Liver (tissue), 9 donors: Measurements from ENCODE around the gene STK32C. TPM values are rescaled to one million over a fixed set of nuclear protein-coding genes. Genes with fewer than 3 reads are reported as not detected.

Experiments
- DNase-seq: peaks from one replicate; pipeline ENCODE4 v3.0.0-alpha.2; 2017; ENCODE audit warnings: low spot score
- H3K27ac ChIP-seq, 2 donors: one replicate each; pipeline ENCODE4 v1.7.0; 2013; ENCODE audit warnings: inconsistent platforms in 2 of 2, low read length in 2 of 2, control low read depth in 1 of 2, low read depth in 1 of 2, mild to moderate bottlenecking in 1 of 2
- H3K27me3 ChIP-seq, 4 donors: one replicate each; pipeline versions ENCODE4 v1.6.1 to v1.7.0; 2013; ENCODE audit warnings: low read length in 3 of 4, inconsistent platforms in 1 of 4, mild to moderate bottlenecking in 1 of 4, moderate library complexity in 1 of 4; ENCODE audit not compliant: control insufficient read depth in 4 of 4, insufficient read depth in 4 of 4
- H3K36me3 ChIP-seq, 4 donors: one replicate each; pipeline versions ENCODE4 v1.6.1 to v1.7.0; 2013; ENCODE audit warnings: low read length in 3 of 4, mild to moderate bottlenecking in 3 of 4, low read depth in 1 of 4, moderate library complexity in 1 of 4; ENCODE audit not compliant: control insufficient read depth in 4 of 4, insufficient read depth in 3 of 4
- H3K4me1 ChIP-seq, 4 donors: one replicate each; pipeline versions ENCODE4 v1.6.1 to v1.7.0; 2013; ENCODE audit warnings: low read length in 3 of 4, mild to moderate bottlenecking in 3 of 4, moderate library complexity in 1 of 4; ENCODE audit not compliant: control insufficient read depth in 4 of 4, insufficient read depth in 4 of 4
- H3K4me3 ChIP-seq, 3 donors: one replicate each; pipeline versions ENCODE4 v1.6.1 to v1.7.0; 2013; ENCODE audit warnings: low read length in 3 of 3, control low read depth in 1 of 3, low read depth in 1 of 3, mild to moderate bottlenecking in 1 of 3
- H3K9ac ChIP-seq, 2 donors: one replicate each; pipeline ENCODE4 v1.7.0; 2013; ENCODE audit warnings: low read length in 2 of 2, mild to moderate bottlenecking in 2 of 2, moderate library complexity in 2 of 2, control low read depth in 1 of 2, low read depth in 1 of 2
- H3K9me3 ChIP-seq, 4 donors: one replicate each; pipeline versions ENCODE4 v1.6.1 to v1.7.0; 2013; ENCODE audit warnings: low read length in 3 of 4; ENCODE audit not compliant: control insufficient read depth in 4 of 4
- EGR1 ChIP-seq, 2 donors: IDR thresholded peaks; 2 replicates each; pipeline ENCODE4 v1.6.1; 2016 to 2018; ENCODE audit warnings: antibody characterized with exemption in 2 of 2, low read depth in 2 of 2
- FOXA1 ChIP-seq: IDR thresholded peaks from 2 replicates; pipeline ENCODE4 v1.6.1; 2016; ENCODE audit warnings: antibody characterized with exemption
- GABPA ChIP-seq, 2 donors: IDR thresholded peaks in 1 of 2; conservative IDR thresholded peaks in 1 of 2; 2 replicates each; pipeline ENCODE4 v1.6.1; 2016; ENCODE audit warnings: antibody characterized with exemption in 2 of 2, mild to moderate bottlenecking in 1 of 2, moderate library complexity in 1 of 2
- HNF4G ChIP-seq: IDR thresholded peaks from 2 replicates; pipeline ENCODE4 v1.6.1; 2016; ENCODE audit warnings: antibody characterized with exemption
- JUND ChIP-seq, 2 donors: IDR thresholded peaks; 2 replicates each; pipeline ENCODE4 v1.6.1; 2016; ENCODE audit warnings: antibody characterized with exemption in 2 of 2
- NR2F2 ChIP-seq: IDR thresholded peaks from 2 replicates; pipeline ENCODE4 v1.6.1; 2016; ENCODE audit warnings: antibody characterized with exemption
- RAD21 ChIP-seq, 2 donors: IDR thresholded peaks; 2 replicates each; pipeline ENCODE4 v1.6.1; 2016; ENCODE audit warnings: antibody characterized with exemption in 2 of 2, mild to moderate bottlenecking in 2 of 2
- RXRA ChIP-seq, 2 donors: IDR thresholded peaks; 2 replicates each; pipeline ENCODE4 v1.6.1; 2017 to 2018; ENCODE audit warnings: antibody characterized with exemption in 2 of 2, mild to moderate bottlenecking in 1 of 2
- SP1 ChIP-seq: IDR thresholded peaks from 2 replicates; pipeline ENCODE4 v1.6.1; 2018; ENCODE audit warnings: antibody characterized with exemption, mild to moderate bottlenecking
- TAF1 ChIP-seq: conservative IDR thresholded peaks from 2 replicates; pipeline ENCODE4 v1.6.1; 2016; ENCODE audit warnings: antibody characterized with exemption, mild to moderate bottlenecking
- YY1 ChIP-seq: IDR thresholded peaks from 2 replicates; pipeline ENCODE4 v1.6.1; 2016; ENCODE audit warnings: antibody characterized with exemption, mild to moderate bottlenecking
- whole genome bisulfite sequencing: extraction: QIAGEN DNeasy Blood & Tissue Kit; methylation state at CpG from one replicate; pipeline ENCODE4 v1.1.7; 2013; 5-methylcytosine and 5-hydroxymethylcytosine counted together
- polyA plus RNA-seq, 2 donors: library from polyadenylated mRNA; stranded (reverse) in 1 of 2; unstranded in 1 of 2; fragments of 200-250 nt in 1 of 2; fragments of >200 nt in 1 of 2; fragmentation: Nextera tagmentation in 1 of 2; extraction: Ambion mirVana in 1 of 2; gene quantifications; one replicate each; pipeline versions ENCODE4 v1.2.1 to v1.2.3, GENCODE V29; 2013 to 2015
- total RNA-seq, 2 donors: library from RNA; depleted of rRNA; stranded (reverse); fragments of >200 nt; gene quantifications; one replicate each; pipeline ENCODE4 v1.2.3, GENCODE V29; 2014
- TF ChIP-seq, protein P1 (sequence below): IDR thresholded peaks from 2 replicates; pipeline ENCODE4 v1.6.1; 2016; ENCODE audit warnings: antibody characterized with exemption, mild to moderate bottlenecking
- TF ChIP-seq, protein P2 (sequence below): IDR thresholded peaks from 2 replicates; pipeline ENCODE4 v1.6.1; 2016; ENCODE audit warnings: antibody characterized with exemption
- TF ChIP-seq, protein P3 (sequence below): IDR thresholded peaks from 2 replicates; pipeline ENCODE4 v1.6.1; 2016; ENCODE audit warnings: antibody characterized with exemption
- TF ChIP-seq, protein P4 (sequence below): fragments of 150-350 bp; IDR thresholded peaks from 2 replicates; pipeline ENCODE4 v1.5.1; 2017; ENCODE audit warnings: improper control_type of control experiment, low read depth, low read length; ENCODE audit not compliant: missing input control
- TF ChIP-seq, protein P5 (sequence below): IDR thresholded peaks from 2 replicates; pipeline ENCODE4 v1.6.1; 2016; ENCODE audit warnings: antibody characterized with exemption
- donor health status: healthy.
- donor health status: healthy.
- donor health status: healthy.
- donor health status: healthy.
- donor health status: healthy.

STK32C gene
- total and polyA plus RNA-seq, 4 donors = 1.8 to 4.6 (median 2.2) TPM

DNA sequence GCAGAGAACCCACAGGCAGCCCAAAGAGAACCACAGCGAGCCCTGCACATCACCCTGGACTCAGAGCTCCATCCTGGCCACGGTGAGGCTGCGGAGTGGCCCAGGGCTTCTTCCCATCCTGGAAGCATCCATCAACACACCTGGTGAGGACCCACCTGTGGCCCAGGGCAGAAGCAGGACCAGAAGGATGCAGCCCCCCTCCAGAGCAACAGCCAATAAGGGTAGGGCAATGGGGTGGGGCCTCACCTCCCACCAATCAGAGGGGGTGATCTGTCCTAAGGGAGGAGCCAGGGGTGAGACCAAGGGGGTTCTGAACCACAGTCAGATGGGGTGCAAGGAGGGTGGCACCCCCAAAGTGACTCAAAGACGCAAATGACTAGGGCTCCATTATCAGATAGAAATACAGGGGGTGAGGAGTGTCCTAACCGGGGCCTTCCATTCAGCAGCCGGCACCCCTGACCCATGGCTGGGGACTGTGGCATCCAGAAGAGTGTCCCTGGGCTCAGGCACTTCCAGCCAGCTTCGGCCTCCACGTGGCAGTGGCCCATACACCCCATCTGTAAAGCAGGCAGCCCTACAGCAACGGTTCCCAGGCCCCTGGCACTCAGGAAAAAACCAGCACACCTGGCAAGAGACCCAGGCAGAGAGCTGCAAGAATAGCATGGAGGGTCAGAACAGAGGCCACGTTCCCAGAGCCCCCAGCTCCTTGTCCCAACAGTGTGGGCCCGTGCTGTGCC is 36.9 kb downstream of the STK32C start (continued):
- TF ChIP-seq, protein P1, sequence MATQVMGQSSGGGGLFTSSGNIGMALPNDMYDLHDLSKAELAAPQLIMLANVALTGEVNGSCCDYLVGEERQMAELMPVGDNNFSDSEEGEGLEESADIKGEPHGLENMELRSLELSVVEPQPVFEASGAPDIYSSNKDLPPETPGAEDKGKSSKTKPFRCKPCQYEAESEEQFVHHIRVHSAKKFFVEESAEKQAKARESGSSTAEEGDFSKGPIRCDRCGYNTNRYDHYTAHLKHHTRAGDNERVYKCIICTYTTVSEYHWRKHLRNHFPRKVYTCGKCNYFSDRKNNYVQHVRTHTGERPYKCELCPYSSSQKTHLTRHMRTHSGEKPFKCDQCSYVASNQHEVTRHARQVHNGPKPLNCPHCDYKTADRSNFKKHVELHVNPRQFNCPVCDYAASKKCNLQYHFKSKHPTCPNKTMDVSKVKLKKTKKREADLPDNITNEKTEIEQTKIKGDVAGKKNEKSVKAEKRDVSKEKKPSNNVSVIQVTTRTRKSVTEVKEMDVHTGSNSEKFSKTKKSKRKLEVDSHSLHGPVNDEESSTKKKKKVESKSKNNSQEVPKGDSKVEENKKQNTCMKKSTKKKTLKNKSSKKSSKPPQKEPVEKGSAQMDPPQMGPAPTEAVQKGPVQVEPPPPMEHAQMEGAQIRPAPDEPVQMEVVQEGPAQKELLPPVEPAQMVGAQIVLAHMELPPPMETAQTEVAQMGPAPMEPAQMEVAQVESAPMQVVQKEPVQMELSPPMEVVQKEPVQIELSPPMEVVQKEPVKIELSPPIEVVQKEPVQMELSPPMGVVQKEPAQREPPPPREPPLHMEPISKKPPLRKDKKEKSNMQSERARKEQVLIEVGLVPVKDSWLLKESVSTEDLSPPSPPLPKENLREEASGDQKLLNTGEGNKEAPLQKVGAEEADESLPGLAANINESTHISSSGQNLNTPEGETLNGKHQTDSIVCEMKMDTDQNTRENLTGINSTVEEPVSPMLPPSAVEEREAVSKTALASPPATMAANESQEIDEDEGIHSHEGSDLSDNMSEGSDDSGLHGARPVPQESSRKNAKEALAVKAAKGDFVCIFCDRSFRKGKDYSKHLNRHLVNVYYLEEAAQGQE = no peak

DNA sequence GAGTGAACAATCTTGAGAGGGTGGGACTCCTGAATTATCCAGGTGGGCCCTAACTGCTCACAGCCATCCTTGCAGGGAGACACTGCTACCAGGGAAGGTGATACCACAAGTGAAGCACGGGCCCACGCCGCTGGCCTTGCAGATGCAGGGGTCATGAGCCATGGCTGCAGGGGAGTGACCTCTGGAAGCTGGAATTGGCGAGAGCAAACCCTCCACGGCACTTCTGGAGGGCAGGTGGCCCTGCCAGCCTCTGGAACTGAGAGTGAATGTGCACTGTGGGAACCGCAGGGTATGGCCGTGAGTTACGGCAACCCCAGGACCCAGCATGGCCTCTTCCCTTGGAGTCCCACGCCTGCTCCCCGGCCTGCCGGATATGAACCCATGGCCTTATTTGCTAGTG is 37.5 kb downstream of the STK32C start:
- no peak for TF ChIP-seq SP1
- no peak for TF ChIP-seq TAF1
- TF ChIP-seq, protein P2, sequence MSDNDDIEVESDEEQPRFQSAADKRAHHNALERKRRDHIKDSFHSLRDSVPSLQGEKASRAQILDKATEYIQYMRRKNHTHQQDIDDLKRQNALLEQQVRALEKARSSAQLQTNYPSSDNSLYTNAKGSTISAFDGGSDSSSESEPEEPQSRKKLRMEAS = no peak
- no peak for TF ChIP-seq RAD21 (IDR thresholded peaks at IDR 0.05)
- TF ChIP-seq YY1 = no peak
- TF ChIP-seq FOXA1 = no peak
- no peak for TF ChIP-seq RXRA (IDR thresholded peaks at IDR 0.05)
- no peak for TF ChIP-seq JUND (IDR thresholded peaks at IDR 0.05)
- TF ChIP-seq, protein P3, sequence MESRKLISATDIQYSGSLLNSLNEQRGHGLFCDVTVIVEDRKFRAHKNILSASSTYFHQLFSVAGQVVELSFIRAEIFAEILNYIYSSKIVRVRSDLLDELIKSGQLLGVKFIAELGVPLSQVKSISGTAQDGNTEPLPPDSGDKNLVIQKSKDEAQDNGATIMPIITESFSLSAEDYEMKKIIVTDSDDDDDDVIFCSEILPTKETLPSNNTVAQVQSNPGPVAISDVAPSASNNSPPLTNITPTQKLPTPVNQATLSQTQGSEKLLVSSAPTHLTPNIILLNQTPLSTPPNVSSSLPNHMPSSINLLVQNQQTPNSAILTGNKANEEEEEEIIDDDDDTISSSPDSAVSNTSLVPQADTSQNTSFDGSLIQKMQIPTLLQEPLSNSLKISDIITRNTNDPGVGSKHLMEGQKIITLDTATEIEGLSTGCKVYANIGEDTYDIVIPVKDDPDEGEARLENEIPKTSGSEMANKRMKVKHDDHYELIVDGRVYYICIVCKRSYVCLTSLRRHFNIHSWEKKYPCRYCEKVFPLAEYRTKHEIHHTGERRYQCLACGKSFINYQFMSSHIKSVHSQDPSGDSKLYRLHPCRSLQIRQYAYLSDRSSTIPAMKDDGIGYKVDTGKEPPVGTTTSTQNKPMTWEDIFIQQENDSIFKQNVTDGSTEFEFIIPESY = no peak
- no peak for TF ChIP-seq GABPA (IDR thresholded peaks at IDR 0.05 in 1 of 2, conservative IDR thresholded peaks at IDR 0.05 in 1 of 2)
- TF ChIP-seq EGR1 (IDR thresholded peaks at IDR 0.05; ENCODE audit: low read depth in 2 of 2) = no peak
- TF ChIP-seq, protein P4, sequence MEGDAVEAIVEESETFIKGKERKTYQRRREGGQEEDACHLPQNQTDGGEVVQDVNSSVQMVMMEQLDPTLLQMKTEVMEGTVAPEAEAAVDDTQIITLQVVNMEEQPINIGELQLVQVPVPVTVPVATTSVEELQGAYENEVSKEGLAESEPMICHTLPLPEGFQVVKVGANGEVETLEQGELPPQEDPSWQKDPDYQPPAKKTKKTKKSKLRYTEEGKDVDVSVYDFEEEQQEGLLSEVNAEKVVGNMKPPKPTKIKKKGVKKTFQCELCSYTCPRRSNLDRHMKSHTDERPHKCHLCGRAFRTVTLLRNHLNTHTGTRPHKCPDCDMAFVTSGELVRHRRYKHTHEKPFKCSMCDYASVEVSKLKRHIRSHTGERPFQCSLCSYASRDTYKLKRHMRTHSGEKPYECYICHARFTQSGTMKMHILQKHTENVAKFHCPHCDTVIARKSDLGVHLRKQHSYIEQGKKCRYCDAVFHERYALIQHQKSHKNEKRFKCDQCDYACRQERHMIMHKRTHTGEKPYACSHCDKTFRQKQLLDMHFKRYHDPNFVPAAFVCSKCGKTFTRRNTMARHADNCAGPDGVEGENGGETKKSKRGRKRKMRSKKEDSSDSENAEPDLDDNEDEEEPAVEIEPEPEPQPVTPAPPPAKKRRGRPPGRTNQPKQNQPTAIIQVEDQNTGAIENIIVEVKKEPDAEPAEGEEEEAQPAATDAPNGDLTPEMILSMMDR = no peak
- no peak for TF ChIP-seq HNF4G
- TF ChIP-seq, protein P5, sequence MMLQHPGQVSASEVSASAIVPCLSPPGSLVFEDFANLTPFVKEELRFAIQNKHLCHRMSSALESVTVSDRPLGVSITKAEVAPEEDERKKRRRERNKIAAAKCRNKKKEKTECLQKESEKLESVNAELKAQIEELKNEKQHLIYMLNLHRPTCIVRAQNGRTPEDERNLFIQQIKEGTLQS = no peak
- TF ChIP-seq NR2F2 = no peak
- TF ChIP-seq, protein P1 = no peak
- no peak overlapping the region for H3K4me3 ChIP-seq
- peaks cover 0 to 3% (median 0%) of the 10 kb centered on the region in 4 donors for H3K4me1 ChIP-seq
- H3K9ac ChIP-seq = no peak overlapping the region
- no peaks in the 10 kb centered on the region for H3K36me3 ChIP-seq
- H3K9me3 ChIP-seq = no peaks in the 10 kb centered on the region
- 93% methylated on average over 11 of the region's 11 CpGs for WGBS
- H3K27me3 ChIP-seq = no peaks in the 10 kb centered on the region
- H3K27ac ChIP-seq = no peak overlapping the region
- no peak for DNase-seq
